GM23338 (cell line): ENCODE results near the gene ZFX. TPM values are rescaled to one million over a fixed set of nuclear protein-coding genes. Genes with fewer than 3 reads are reported as not detected.

ENCODE experiments used
- ATAC-seq: fragments of 200-7000 bp; cut with Tn5 transposase; 3 replicates; pipeline ENCODE4 v1.9.1; 2020
- DNase-seq: peaks from one replicate; pipeline ENCODE4 v3.0.0-alpha.2; 2015; ENCODE audit warnings: low spot score
- H2AFZ ChIP-seq: fragments of 200-600 bp; sonication (generic); 2 replicates; pipeline ENCODE4 v1.8.0; 2016; ENCODE audit warnings: antibody characterized with exemption, mild to moderate bottlenecking, moderate library complexity
- H3F3A ChIP-seq: fragments of 200-600 bp; sonication (generic); replicated peaks from 2 replicates; pipeline ENCODE4 v1.8.0; 2017; ENCODE audit warnings: antibody characterized with exemption, mixed run types, low read depth
- H3K27ac ChIP-seq: fragments of 200-600 bp; sonication (generic); 2 replicates; pipeline ENCODE4 v1.6.1; 2016; ENCODE audit warnings: low read depth
- H3K27me3 ChIP-seq: fragments of 200-600 bp; sonication (generic); 2 replicates; pipeline ENCODE4 v1.8.0; 2016; ENCODE audit warnings: mild to moderate bottlenecking, mixed run types, moderate library complexity; ENCODE audit not compliant: insufficient read depth
- H3K36me3 ChIP-seq: fragments of 200-600 bp; sonication (generic); 2 replicates; pipeline ENCODE4 v1.8.0; 2016; ENCODE audit warnings: mild to moderate bottlenecking; ENCODE audit not compliant: insufficient read depth
- H3K4me1 ChIP-seq: fragments of 200-600 bp; sonication (generic); 2 replicates; pipeline ENCODE4 v1.8.0; 2016; ENCODE audit warnings: mild to moderate bottlenecking, moderate library complexity; ENCODE audit not compliant: insufficient read depth
- H3K4me2 ChIP-seq: fragments of 200-600 bp; sonication (generic); 2 replicates; pipeline ENCODE4 v1.7.1; 2017; ENCODE audit warnings: mixed run types
- H3K4me3 ChIP-seq: fragments of 200-600 bp; sonication (generic); 2 replicates; pipeline ENCODE4 v1.6.1; 2016; ENCODE audit warnings: mixed run types
- H3K79me2 ChIP-seq: fragments of 200-600 bp; sonication (generic); replicated peaks from 2 replicates; pipeline ENCODE4 v1.8.0; 2017; ENCODE audit warnings: mild to moderate bottlenecking; ENCODE audit not compliant: insufficient read depth
- H3K9me2 ChIP-seq: fragments of 200-600 bp; sonication (generic); 2 replicates; pipeline ENCODE4 v1.8.0; 2017; ENCODE audit not compliant: insufficient read depth
- H4K20me1 ChIP-seq: fragments of 200-600 bp; sonication (generic); replicated peaks from 2 replicates; pipeline ENCODE4 v1.8.0; 2017; ENCODE audit warnings: mild to moderate bottlenecking; ENCODE audit not compliant: insufficient read depth
- H3K27ac Mint-ChIP-seq: 2 replicates; pipeline ENCODE4 v1.8.0; 2020; ENCODE audit warnings: inconsistent platforms, mild to moderate bottlenecking, moderate library complexity, mixed read lengths
- H3K27me3 Mint-ChIP-seq: 3 replicates; pipeline ENCODE4 v1.8.0; 2022; ENCODE audit warnings: low read depth, mild to moderate bottlenecking, moderate library complexity, mixed read lengths, inconsistent platforms; ENCODE audit not compliant: insufficient read depth, poor library complexity
- H3K36me3 Mint-ChIP-seq: 3 replicates; pipeline ENCODE4 v1.8.0; 2021; ENCODE audit warnings: low read depth, mild to moderate bottlenecking, inconsistent platforms, moderate library complexity, mixed read lengths
- H3K4me1 Mint-ChIP-seq: 3 replicates; pipeline ENCODE4 v1.8.0; 2020; ENCODE audit warnings: mild to moderate bottlenecking, inconsistent platforms, mixed read lengths
- H3K4me3 Mint-ChIP-seq: 3 replicates; pipeline ENCODE4 v1.8.0; 2021; ENCODE audit warnings: moderate library complexity, mild to moderate bottlenecking, inconsistent platforms, mixed read lengths
- H3K9me3 Mint-ChIP-seq: 3 replicates; pipeline ENCODE4 v1.8.0; 2020; ENCODE audit warnings: moderate library complexity, mild to moderate bottlenecking, inconsistent platforms, mixed read lengths
- CREB1 ChIP-seq: fragments of 250-450 bp; sonication (Bioruptor Pico); IDR thresholded peaks from 2 replicates; pipeline ENCODE4 v1.5.0; 2020; ENCODE audit warnings: low read depth, mild to moderate bottlenecking, moderate library complexity
- CTCF ChIP-seq, 2 experiments: fragments of 200-600 bp in 1 of 2; sonication (generic) in 1 of 2; conservative IDR thresholded peaks; 2 replicates each; pipeline versions ENCODE4 v1.5.1 to v1.6.1; 2016 to 2017; ENCODE audit warnings: antibody characterized with exemption in 2 of 2, low read depth in 2 of 2, mild to moderate bottlenecking in 2 of 2, moderate library complexity in 1 of 2
- ETS1 ChIP-seq: IDR thresholded peaks from 2 replicates; pipeline ENCODE4 v1.6.1; 2016; ENCODE audit warnings: antibody characterized with exemption
- EZH2 ChIP-seq: fragments of 200-600 bp; sonication (generic); IDR thresholded peaks from one replicate; pipeline ENCODE4 v1.8.0; 2017; ENCODE audit warnings: antibody characterized with exemption, mild to moderate bottlenecking, low read depth; ENCODE audit not compliant: unreplicated experiment
- EZH2phosphoT487 ChIP-seq: fragments of 200-600 bp; sonication (generic); IDR thresholded peaks from one replicate; pipeline ENCODE4 v1.8.1; 2018; ENCODE audit warnings: antibody characterized with exemption; ENCODE audit not compliant: unreplicated experiment
- JUNB ChIP-seq: IDR thresholded peaks from one replicate; pipeline ENCODE4 v1.6.1; 2016; ENCODE audit warnings: antibody characterized with exemption; ENCODE audit not compliant: unreplicated experiment
- NANOG ChIP-seq: IDR thresholded peaks from 2 replicates; pipeline ENCODE4 v1.6.1; 2016; ENCODE audit warnings: antibody characterized with exemption, borderline replicate concordance
- POLR2AphosphoS5 ChIP-seq: IDR thresholded peaks from 2 replicates; pipeline ENCODE4 v1.6.1; 2016; ENCODE audit warnings: antibody characterized with exemption, low read depth
- STAT1 ChIP-seq: IDR thresholded peaks from one replicate; pipeline ENCODE4 v1.6.1; 2016; ENCODE audit warnings: antibody characterized with exemption; ENCODE audit not compliant: unreplicated experiment
- ZNF331 ChIP-seq: fragments of 250-450 bp; sonication (Bioruptor Pico); IDR thresholded peaks from 2 replicates; pipeline ENCODE4 v1.5.0; 2020; ENCODE audit warnings: low read depth, mild to moderate bottlenecking, moderate library complexity
- polyA plus RNA-seq: library from polyadenylated mRNA; unstranded; fragments of >200 nt; fragmentation: Nextera tagmentation; extraction: Ambion mirVana; gene quantifications from 2 replicates; pipeline ENCODE4 v1.2.1, GENCODE V29; 2016
- total RNA-seq: library from RNA; depleted of rRNA; stranded (reverse); fragments of >200 nt; shearing (Covaris generic); gene quantifications from 2 replicates; pipeline ENCODE4 v1.2.3, GENCODE V29; 2014

Gene ZFX
- total and polyA plus RNA-seq, 2 experiments from 2014 or later: 11.0 to 15.4 TPM

DNA sequence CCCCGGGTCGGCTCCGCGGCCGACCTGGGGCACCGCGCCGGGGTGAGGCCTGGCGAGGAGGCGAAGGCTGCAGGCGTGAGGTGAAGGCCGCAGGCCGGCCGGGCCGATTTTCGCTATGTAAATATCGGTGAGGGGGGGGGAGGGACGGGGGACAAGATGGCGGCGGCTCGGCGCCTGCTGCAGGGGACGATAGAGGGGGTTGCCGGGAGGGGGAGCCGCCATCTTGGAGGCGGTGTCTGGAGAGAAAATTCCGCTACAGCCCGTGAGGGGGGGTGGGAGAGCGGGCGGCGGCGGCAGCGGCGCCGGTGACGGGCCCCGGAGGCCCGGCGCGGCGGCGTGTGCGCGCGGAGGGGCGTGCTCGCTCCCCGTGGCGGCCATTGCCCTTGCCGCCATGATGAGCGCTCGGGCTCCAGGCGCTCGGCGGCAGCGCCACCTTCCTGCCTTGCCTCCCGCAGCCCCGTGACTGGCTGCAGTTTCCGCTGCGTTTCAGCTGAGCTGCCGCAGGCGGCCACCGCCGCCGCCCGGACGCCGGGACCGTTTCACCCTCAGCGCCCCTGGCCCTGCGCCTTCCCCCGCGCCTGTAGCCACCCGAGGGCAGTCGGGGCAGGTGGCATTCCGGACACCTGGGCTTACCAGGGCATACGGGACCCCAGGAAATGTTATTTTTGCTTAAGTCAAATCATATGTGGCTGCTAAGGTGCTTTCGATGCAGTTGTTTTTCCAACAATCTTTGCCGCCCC lies 692 bp downstream of the ZFX start:
- Histone ChIP-seq H4K20me1 (no peaks in the 10 kb centered on the region), H3K27me3 (no peaks in the 10 kb centered on the region), H3K9me2 (no peaks in the 10 kb centered on the region), H2AFZ (no peak overlapping the region), H3K4me3 (peak overlapping the region; percentile 88), H3K79me2 (peaks cover 47% of the 10 kb centered on the region), H3K27ac (peak overlapping the region; percentile 99), H3K4me1 (peaks cover 27% of the 10 kb centered on the region), H3F3A (peaks cover 6% of the 10 kb centered on the region; the same call in 1 of the 2 replicates), H3K4me2 (peak overlapping the region; percentile 79), H3K36me3 (no peaks in the 10 kb centered on the region)
- peak overlapping the region; percentile 91 for H3K4me3 Mint-ChIP-seq
- H3K4me1 Mint-ChIP-seq: peaks cover 45% of the 10 kb centered on the region
- no peaks in the 10 kb centered on the region for H3K27me3 Mint-ChIP-seq
- H3K9me3 Mint-ChIP-seq: no peaks in the 10 kb centered on the region; the same call in 2 of the 3 replicates
- H3K27ac Mint-ChIP-seq: peak overlapping the region; percentile 94
- DNase-seq (peak; percentile 83), ATAC-seq (peak; percentile 74)
- TF ChIP-seq POLR2AphosphoS5: peak; percentile 42; the same call in 1 of the 2 replicates
- TF ChIP-seq CREB1: no peak
- no peak for TF ChIP-seq EZH2
- TF ChIP-seq EZH2phosphoT487: no peak
- TF ChIP-seq STAT1: no peak
- TF ChIP-seq CTCF (conservative IDR thresholded peaks at IDR 0.05; ENCODE audit: low read depth in 2 of 2): peak in 1 of 2 experiments; percentile 37; a peak in 2 of 4 replicates
- peaks cover 13% of the 10 kb centered on the region for H3K36me3 Mint-ChIP-seq

DNA sequence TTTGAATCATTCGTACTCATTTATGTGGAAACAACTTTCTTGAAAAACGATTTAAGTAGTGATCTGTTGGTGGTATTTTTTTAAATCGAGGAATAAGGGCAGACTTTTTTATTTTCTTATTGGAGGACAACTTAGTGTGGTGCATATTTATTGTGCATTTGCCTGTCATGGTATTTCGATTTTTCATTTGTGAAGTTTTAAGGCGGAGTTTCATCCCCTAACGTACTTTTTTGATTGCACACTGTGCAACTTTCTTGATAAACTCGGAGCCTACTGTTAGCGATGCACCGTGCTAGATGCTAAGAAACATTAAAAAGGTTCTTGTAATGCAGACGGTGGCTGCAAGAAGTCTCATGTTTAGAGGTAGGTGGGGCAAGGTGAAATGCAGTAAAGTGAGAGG lies 1.4 kb downstream of the ZFX start:
- ATAC-seq (no peak; the same call in 2 of the 3 replicates), DNase-seq (no peak)
- Histone ChIP-seq H4K20me1 (no peaks in the 10 kb centered on the region), H3K4me3 (peak overlapping the region; percentile 88), H3K36me3 (no peaks in the 10 kb centered on the region), H3K27ac (peak overlapping the region; percentile 99), H3F3A (peaks cover 6% of the 10 kb centered on the region; the same call in 1 of the 2 replicates), H3K9me2 (no peaks in the 10 kb centered on the region), H3K4me2 (peak overlapping the region; percentile 79), H2AFZ (no peak overlapping the region), H3K79me2 (peaks cover 54% of the 10 kb centered on the region), H3K4me1 (peaks cover 24% of the 10 kb centered on the region), H3K27me3 (no peaks in the 10 kb centered on the region)
- Mint-ChIP-seq H3K36me3 (peaks cover 13% of the 10 kb centered on the region), H3K9me3 (no peaks in the 10 kb centered on the region; the same call in 2 of the 3 replicates), H3K27ac (peak overlapping the region; percentile 94), H3K27me3 (no peaks in the 10 kb centered on the region), H3K4me3 (peak overlapping the region; percentile 91), H3K4me1 (peaks cover 39% of the 10 kb centered on the region)
- TF ChIP-seq CREB1: no peak
- TF ChIP-seq JUNB: no peak

GRCh38 chrX:24151513-24151912 lies 2.0 kb downstream of the ZFX start:
- peaks cover 60% of the 10 kb centered on the region for H3K79me2 ChIP-seq
- peak overlapping the region; percentile 79 for H3K4me2 ChIP-seq
- no peaks in the 10 kb centered on the region for H4K20me1 ChIP-seq
- H3K36me3 ChIP-seq: no peaks in the 10 kb centered on the region
- no peaks in the 10 kb centered on the region for H3K27me3 ChIP-seq
- DNase-seq: no peak
- peaks cover 37% of the 10 kb centered on the region for H3K4me1 Mint-ChIP-seq
- no peaks in the 10 kb centered on the region; the same call in 2 of the 3 replicates for H3K9me3 Mint-ChIP-seq
- no peak for ATAC-seq
- H3K36me3 Mint-ChIP-seq: peaks cover 13% of the 10 kb centered on the region
- H3F3A ChIP-seq: peaks cover 6% of the 10 kb centered on the region; the same call in 1 of the 2 replicates
- H2AFZ ChIP-seq: no peak overlapping the region
- TF ChIP-seq NANOG: no peak
- TF ChIP-seq ZNF331 (CRISPR knock-in tag): no peak
- TF ChIP-seq CTCF (conservative IDR thresholded peaks at IDR 0.05; ENCODE audit: low read depth in 2 of 2): no peak
- TF ChIP-seq ETS1: no peak
- H3K9me2 ChIP-seq: no peaks in the 10 kb centered on the region
- H3K27ac ChIP-seq: no peak overlapping the region
- H3K27ac Mint-ChIP-seq: peak overlapping the region; percentile 94; the same call in 1 of the 2 replicates
- H3K4me3 Mint-ChIP-seq: peak overlapping the region; percentile 91
- H3K4me3 ChIP-seq: peak overlapping the region; percentile 88
- H3K27me3 Mint-ChIP-seq: no peaks in the 10 kb centered on the region
- H3K4me1 ChIP-seq: peaks cover 19% of the 10 kb centered on the region
